Liver (tissue), 3 donors: ENCODE data around the gene PPP2R3B.

Source experiments
- ATF3 ChIP-seq: IDR thresholded peaks from 2 replicates; pipeline ENCODE4 v1.6.1; 2016; ENCODE audit warnings: antibody characterized with exemption
- EGR1 ChIP-seq, 2 donors: IDR thresholded peaks; 2 replicates each; pipeline ENCODE4 v1.6.1; 2016 to 2018; ENCODE audit warnings: antibody characterized with exemption in 2 of 2, low read depth in 2 of 2
- FOXA1 ChIP-seq: IDR thresholded peaks from 2 replicates; pipeline ENCODE4 v1.6.1; 2016; ENCODE audit warnings: antibody characterized with exemption
- GABPA ChIP-seq, 2 donors: IDR thresholded peaks in 1 of 2; conservative IDR thresholded peaks in 1 of 2; 2 replicates each; pipeline ENCODE4 v1.6.1; 2016; ENCODE audit warnings: antibody characterized with exemption in 2 of 2, mild to moderate bottlenecking in 1 of 2, moderate library complexity in 1 of 2
- HNF4A ChIP-seq, 2 donors: conservative IDR thresholded peaks; 2 replicates each; pipeline ENCODE4 v1.6.1; 2016; ENCODE audit warnings: antibody characterized with exemption in 2 of 2, mild to moderate bottlenecking in 2 of 2
- JUND ChIP-seq, 2 donors: IDR thresholded peaks; 2 replicates each; pipeline ENCODE4 v1.6.1; 2016; ENCODE audit warnings: antibody characterized with exemption in 2 of 2
- RAD21 ChIP-seq, 2 donors: IDR thresholded peaks; 2 replicates each; pipeline ENCODE4 v1.6.1; 2016; ENCODE audit warnings: antibody characterized with exemption in 2 of 2, mild to moderate bottlenecking in 2 of 2
- REST ChIP-seq: IDR thresholded peaks from 2 replicates; pipeline ENCODE4 v1.6.1; 2016; ENCODE audit warnings: antibody characterized with exemption, mild to moderate bottlenecking
- SP1 ChIP-seq: IDR thresholded peaks from 2 replicates; pipeline ENCODE4 v1.6.1; 2018; ENCODE audit warnings: antibody characterized with exemption, mild to moderate bottlenecking
- TAF1 ChIP-seq: conservative IDR thresholded peaks from 2 replicates; pipeline ENCODE4 v1.6.1; 2016; ENCODE audit warnings: antibody characterized with exemption, mild to moderate bottlenecking
- YY1 ChIP-seq: IDR thresholded peaks from 2 replicates; pipeline ENCODE4 v1.6.1; 2016; ENCODE audit warnings: antibody characterized with exemption, mild to moderate bottlenecking
- TF ChIP-seq, protein P1 (sequence below): fragments of 150-350 bp; IDR thresholded peaks from 2 replicates; pipeline ENCODE4 v1.5.1; 2017; ENCODE audit warnings: improper control_type of control experiment, low read depth, low read length; ENCODE audit not compliant: missing input control
- TF ChIP-seq, protein P2 (sequence below): IDR thresholded peaks from 2 replicates; pipeline ENCODE4 v1.6.1; 2016; ENCODE audit warnings: antibody characterized with exemption
- TF ChIP-seq, protein P3 (sequence below): IDR thresholded peaks from 2 replicates; pipeline ENCODE4 v1.6.1; 2016; ENCODE audit warnings: antibody characterized with exemption
- donor health status: healthy.
- donor health status: healthy.

GRCh38 chrX:360496-361150 lies 26.1 kb downstream of the PPP2R3B start:
- TF ChIP-seq, protein P1, sequence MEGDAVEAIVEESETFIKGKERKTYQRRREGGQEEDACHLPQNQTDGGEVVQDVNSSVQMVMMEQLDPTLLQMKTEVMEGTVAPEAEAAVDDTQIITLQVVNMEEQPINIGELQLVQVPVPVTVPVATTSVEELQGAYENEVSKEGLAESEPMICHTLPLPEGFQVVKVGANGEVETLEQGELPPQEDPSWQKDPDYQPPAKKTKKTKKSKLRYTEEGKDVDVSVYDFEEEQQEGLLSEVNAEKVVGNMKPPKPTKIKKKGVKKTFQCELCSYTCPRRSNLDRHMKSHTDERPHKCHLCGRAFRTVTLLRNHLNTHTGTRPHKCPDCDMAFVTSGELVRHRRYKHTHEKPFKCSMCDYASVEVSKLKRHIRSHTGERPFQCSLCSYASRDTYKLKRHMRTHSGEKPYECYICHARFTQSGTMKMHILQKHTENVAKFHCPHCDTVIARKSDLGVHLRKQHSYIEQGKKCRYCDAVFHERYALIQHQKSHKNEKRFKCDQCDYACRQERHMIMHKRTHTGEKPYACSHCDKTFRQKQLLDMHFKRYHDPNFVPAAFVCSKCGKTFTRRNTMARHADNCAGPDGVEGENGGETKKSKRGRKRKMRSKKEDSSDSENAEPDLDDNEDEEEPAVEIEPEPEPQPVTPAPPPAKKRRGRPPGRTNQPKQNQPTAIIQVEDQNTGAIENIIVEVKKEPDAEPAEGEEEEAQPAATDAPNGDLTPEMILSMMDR = no peak
- TF ChIP-seq FOXA1 = no peak
- TF ChIP-seq, protein P2, sequence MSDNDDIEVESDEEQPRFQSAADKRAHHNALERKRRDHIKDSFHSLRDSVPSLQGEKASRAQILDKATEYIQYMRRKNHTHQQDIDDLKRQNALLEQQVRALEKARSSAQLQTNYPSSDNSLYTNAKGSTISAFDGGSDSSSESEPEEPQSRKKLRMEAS = no peak
- TF ChIP-seq TAF1 = no peak
- no peak for TF ChIP-seq EGR1 (IDR thresholded peaks at IDR 0.05; ENCODE audit: low read depth in 2 of 2)
- TF ChIP-seq RAD21 (IDR thresholded peaks at IDR 0.05) = no peak
- no peak for TF ChIP-seq ATF3
- no peak for TF ChIP-seq REST
- TF ChIP-seq, protein P3, sequence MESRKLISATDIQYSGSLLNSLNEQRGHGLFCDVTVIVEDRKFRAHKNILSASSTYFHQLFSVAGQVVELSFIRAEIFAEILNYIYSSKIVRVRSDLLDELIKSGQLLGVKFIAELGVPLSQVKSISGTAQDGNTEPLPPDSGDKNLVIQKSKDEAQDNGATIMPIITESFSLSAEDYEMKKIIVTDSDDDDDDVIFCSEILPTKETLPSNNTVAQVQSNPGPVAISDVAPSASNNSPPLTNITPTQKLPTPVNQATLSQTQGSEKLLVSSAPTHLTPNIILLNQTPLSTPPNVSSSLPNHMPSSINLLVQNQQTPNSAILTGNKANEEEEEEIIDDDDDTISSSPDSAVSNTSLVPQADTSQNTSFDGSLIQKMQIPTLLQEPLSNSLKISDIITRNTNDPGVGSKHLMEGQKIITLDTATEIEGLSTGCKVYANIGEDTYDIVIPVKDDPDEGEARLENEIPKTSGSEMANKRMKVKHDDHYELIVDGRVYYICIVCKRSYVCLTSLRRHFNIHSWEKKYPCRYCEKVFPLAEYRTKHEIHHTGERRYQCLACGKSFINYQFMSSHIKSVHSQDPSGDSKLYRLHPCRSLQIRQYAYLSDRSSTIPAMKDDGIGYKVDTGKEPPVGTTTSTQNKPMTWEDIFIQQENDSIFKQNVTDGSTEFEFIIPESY = no peak
- no peak for TF ChIP-seq YY1
- TF ChIP-seq GABPA (IDR thresholded peaks at IDR 0.05 in 1 of 2, conservative IDR thresholded peaks at IDR 0.05 in 1 of 2) = no peak
- no peak for TF ChIP-seq SP1
- no peak for TF ChIP-seq HNF4A (conservative IDR thresholded peaks at IDR 0.05)
- TF ChIP-seq JUND (IDR thresholded peaks at IDR 0.05) = no peak
